Activated naive CD4-positive, alpha-beta T cell treated with anti-CD3 and anti-CD28 coated beads, Interleukin-2, amount 50 U/mL, for 24 hours (primary cell): ENCODE measurements around the gene SIRPG.

Experiments
- H3K27ac Mint-ChIP-seq: one replicate; pipeline ENCODE4 v1.8.0; 2021; ENCODE audit warnings: mild to moderate bottlenecking, mixed read lengths
- H3K27me3 Mint-ChIP-seq: one replicate; pipeline ENCODE4 v1.8.0; 2021; ENCODE audit warnings: mixed read lengths
- H3K36me3 Mint-ChIP-seq: one replicate; pipeline ENCODE4 v1.8.0; 2021; ENCODE audit warnings: mixed read lengths
- H3K4me1 Mint-ChIP-seq: one replicate; pipeline ENCODE4 v1.8.0; 2021; ENCODE audit warnings: mixed read lengths
- H3K4me3 Mint-ChIP-seq: one replicate; pipeline ENCODE4 v1.8.0; 2021; ENCODE audit warnings: mild to moderate bottlenecking, mixed read lengths
- H3K9me3 Mint-ChIP-seq: one replicate; pipeline ENCODE4 v1.8.0; 2021; ENCODE audit warnings: mixed read lengths

Gene SIRPG

GRCh38 chr20:1684872-1685271 is 27.3 kb upstream of the SIRPG start:
- peak overlapping the region; percentile 93 for H3K27ac Mint-ChIP-seq
- peaks cover 8% of the 10 kb centered on the region for H3K9me3 Mint-ChIP-seq
- peaks cover 46% of the 10 kb centered on the region for H3K36me3 Mint-ChIP-seq
- peak overlapping the region; percentile 89 for H3K4me3 Mint-ChIP-seq
- peaks cover 87% of the 10 kb centered on the region for H3K4me1 Mint-ChIP-seq
- no peaks in the 10 kb centered on the region for H3K27me3 Mint-ChIP-seq

- Mint-ChIP-seq H3K4me1 (peaks cover 97% of the 10 kb centered on the region), H3K27me3 (no peaks in the 10 kb centered on the region), H3K9me3 (peaks cover 4% of the 10 kb centered on the region), H3K4me3 (peak overlapping the region; percentile 88), H3K36me3 (peaks cover 42% of the 10 kb centered on the region), H3K27ac (peak overlapping the region; percentile 97)
These were observed 19.1 kb upstream of the SIRPG start for GRCh38 chr20:1676650-1677049.

GRCh38 chr20:1674990-1675780 is 17.6 kb upstream of the SIRPG start:
- H3K4me1 Mint-ChIP-seq = peaks cover 98% of the 10 kb centered on the region
- H3K27ac Mint-ChIP-seq = peak overlapping the region; percentile 97
- peaks cover 46% of the 10 kb centered on the region for H3K36me3 Mint-ChIP-seq
- no peaks in the 10 kb centered on the region for H3K27me3 Mint-ChIP-seq
- peaks cover 4% of the 10 kb centered on the region for H3K9me3 Mint-ChIP-seq
- H3K4me3 Mint-ChIP-seq = peak overlapping the region; percentile 88

- peaks cover 97% of the 10 kb centered on the region for H3K4me1 Mint-ChIP-seq
- no peaks in the 10 kb centered on the region for H3K27me3 Mint-ChIP-seq
- H3K27ac Mint-ChIP-seq = peak overlapping the region; percentile 97
- H3K36me3 Mint-ChIP-seq = peaks cover 45% of the 10 kb centered on the region
- peaks cover 2% of the 10 kb centered on the region for H3K9me3 Mint-ChIP-seq
- peak overlapping the region; percentile 88 for H3K4me3 Mint-ChIP-seq
These were observed 16.8 kb upstream of the SIRPG start for GRCh38 chr20:1674361-1674760.

- peaks cover 46% of the 10 kb centered on the region for H3K36me3 Mint-ChIP-seq
- H3K4me1 Mint-ChIP-seq = peaks cover 97% of the 10 kb centered on the region
- no peaks in the 10 kb centered on the region for H3K27me3 Mint-ChIP-seq
- H3K9me3 Mint-ChIP-seq = no peaks in the 10 kb centered on the region
- peak overlapping the region; percentile 97 for H3K27ac Mint-ChIP-seq
- peak overlapping the region; percentile 83 for H3K4me3 Mint-ChIP-seq
These were observed 15.8 kb upstream of the SIRPG start for GRCh38 chr20:1673424-1673823.

GRCh38 chr20:1672728-1673127 is 15.1 kb upstream of the SIRPG start:
- Mint-ChIP-seq H3K36me3 (peaks cover 41% of the 10 kb centered on the region), H3K4me1 (peaks cover 95% of the 10 kb centered on the region), H3K27me3 (no peaks in the 10 kb centered on the region), H3K4me3 (peak overlapping the region; percentile 83), H3K9me3 (no peaks in the 10 kb centered on the region), H3K27ac (peak overlapping the region; percentile 97)

- H3K27me3 Mint-ChIP-seq = no peaks in the 10 kb centered on the region
- no peaks in the 10 kb centered on the region for H3K9me3 Mint-ChIP-seq
- peaks cover 95% of the 10 kb centered on the region for H3K4me1 Mint-ChIP-seq
- peaks cover 40% of the 10 kb centered on the region for H3K36me3 Mint-ChIP-seq
- H3K4me3 Mint-ChIP-seq = peak overlapping the region; percentile 83
- peak overlapping the region; percentile 97 for H3K27ac Mint-ChIP-seq
These were observed 14.5 kb upstream of the SIRPG start for GRCh38 chr20:1671891-1672669.

- Mint-ChIP-seq H3K4me3 (no peak overlapping the region), H3K4me1 (peaks cover 93% of the 10 kb centered on the region), H3K27me3 (no peaks in the 10 kb centered on the region), H3K36me3 (peaks cover 36% of the 10 kb centered on the region), H3K27ac (peak overlapping the region; percentile 97), H3K9me3 (peaks cover under 1% of the 10 kb centered on the region)
These were observed 11.7 kb upstream of the SIRPG start for GRCh38 chr20:1669304-1669703.

- peak overlapping the region; percentile 60 for H3K27ac Mint-ChIP-seq
- H3K27me3 Mint-ChIP-seq = no peaks in the 10 kb centered on the region
- peaks cover 94% of the 10 kb centered on the region for H3K4me1 Mint-ChIP-seq
- H3K36me3 Mint-ChIP-seq = peaks cover 45% of the 10 kb centered on the region
- H3K4me3 Mint-ChIP-seq = peak overlapping the region; percentile 31
- peaks cover 4% of the 10 kb centered on the region for H3K9me3 Mint-ChIP-seq
These were observed 10.0 kb upstream of the SIRPG start for GRCh38 chr20:1667502-1668085.

- Mint-ChIP-seq H3K27ac (peak overlapping the region; percentile 60), H3K4me3 (peak overlapping the region; percentile 31), H3K4me1 (peaks cover 94% of the 10 kb centered on the region), H3K27me3 (no peaks in the 10 kb centered on the region), H3K9me3 (peaks cover 4% of the 10 kb centered on the region), H3K36me3 (peaks cover 41% of the 10 kb centered on the region)
These were observed 9.2 kb upstream of the SIRPG start for GRCh38 chr20:1666802-1667201.

GRCh38 chr20:1665345-1665744 is 7.8 kb upstream of the SIRPG start:
- H3K36me3 Mint-ChIP-seq = peaks cover 34% of the 10 kb centered on the region
- H3K4me3 Mint-ChIP-seq = peak overlapping the region; percentile 85

GRCh38 chr20:1664911-1665310 is 7.3 kb upstream of the SIRPG start:
- Mint-ChIP-seq H3K9me3 (peaks cover 4% of the 10 kb centered on the region), H3K27ac (peak overlapping the region; percentile 98), H3K36me3 (peaks cover 35% of the 10 kb centered on the region), H3K4me1 (peaks cover 96% of the 10 kb centered on the region), H3K27me3 (no peaks in the 10 kb centered on the region), H3K4me3 (peak overlapping the region; percentile 85)

More at GRCh38 chr20:1665345-1665744, 7.8 kb upstream of the SIRPG start:
- H3K9me3 Mint-ChIP-seq = peaks cover 4% of the 10 kb centered on the region
- H3K27ac Mint-ChIP-seq = peak overlapping the region; percentile 98
- peaks cover 94% of the 10 kb centered on the region for H3K4me1 Mint-ChIP-seq
- no peaks in the 10 kb centered on the region for H3K27me3 Mint-ChIP-seq

GRCh38 chr20:1663917-1664316 is 6.3 kb upstream of the SIRPG start:
- Mint-ChIP-seq H3K27ac (peak overlapping the region; percentile 98), H3K27me3 (no peaks in the 10 kb centered on the region), H3K9me3 (peaks cover 9% of the 10 kb centered on the region), H3K36me3 (peaks cover 32% of the 10 kb centered on the region), H3K4me3 (peak overlapping the region; percentile 85), H3K4me1 (peaks cover 96% of the 10 kb centered on the region)

- Mint-ChIP-seq H3K9me3 (peaks cover 9% of the 10 kb centered on the region), H3K36me3 (peaks cover 33% of the 10 kb centered on the region), H3K4me1 (peaks cover 99% of the 10 kb centered on the region), H3K27me3 (no peaks in the 10 kb centered on the region), H3K27ac (peak overlapping the region; percentile 98), H3K4me3 (peak overlapping the region; percentile 59)
These were observed 4.1 kb upstream of the SIRPG start for GRCh38 chr20:1661542-1662299.

GRCh38 chr20:1660246-1660645 is 2.7 kb upstream of the SIRPG start:
- Mint-ChIP-seq H3K9me3 (peaks cover 9% of the 10 kb centered on the region), H3K4me3 (peak overlapping the region; percentile 90), H3K27me3 (no peaks in the 10 kb centered on the region), H3K4me1 (peaks cover 94% of the 10 kb centered on the region), H3K27ac (peak overlapping the region; percentile 98), H3K36me3 (peaks cover 33% of the 10 kb centered on the region)
